MM.1S (cell line): ENCODE results near the gene DENND5B.

ENCODE experiments used
- DNase-seq: peaks from one replicate; pipeline ENCODE4 v3.0.0-alpha.2; 2015
- H2AFZ ChIP-seq: fragments of 300-600 bp; sonication (generic); 2 replicates; pipeline ENCODE4 v1.6.0; 2016; ENCODE audit warnings: antibody characterized with exemption, low read length
- H3F3A ChIP-seq: fragments of 300-600 bp; sonication (generic); 2 replicates; pipeline ENCODE4 v1.6.1; 2016; ENCODE audit warnings: mild to moderate bottlenecking, antibody characterized with exemption, low read length, moderate library complexity, mixed read lengths; ENCODE audit not compliant: insufficient read depth
- H3K27ac ChIP-seq: fragments of 300-600 bp; sonication (generic); 2 replicates; pipeline ENCODE4 v1.5.1; 2016; ENCODE audit warnings: mild to moderate bottlenecking, low read length
- H3K27me3 ChIP-seq: fragments of 300-600 bp; sonication (generic); replicated peaks from 2 replicates; pipeline ENCODE4 v1.6.0; 2016; ENCODE audit warnings: low read length; ENCODE audit not compliant: insufficient read depth
- H3K36me3 ChIP-seq: fragments of 300-600 bp; sonication (generic); replicated peaks from 2 replicates; pipeline ENCODE4 v1.6.1; 2016; ENCODE audit warnings: mild to moderate bottlenecking, low read length, mixed read lengths; ENCODE audit not compliant: insufficient read depth
- H3K4me1 ChIP-seq: fragments of 300-600 bp; sonication (generic); 2 replicates; pipeline ENCODE4 v1.6.1; 2016; ENCODE audit warnings: low read length, mixed read lengths
- H3K4me2 ChIP-seq: fragments of 300-600 bp; sonication (generic); 2 replicates; pipeline ENCODE4 v1.6.0; 2016; ENCODE audit warnings: low read depth, low read length
- H3K4me3 ChIP-seq: fragments of 300-600 bp; sonication (generic); 2 replicates; pipeline ENCODE4 v1.5.1; 2016; ENCODE audit warnings: low read length, mixed read lengths
- H3K79me2 ChIP-seq: fragments of 300-600 bp; sonication (generic); 2 replicates; pipeline ENCODE4 v1.6.1; 2016; ENCODE audit warnings: mixed run types, low read length, mixed read lengths
- H3K9ac ChIP-seq: fragments of 300-600 bp; sonication (generic); 2 replicates; pipeline ENCODE4 v1.6.1; 2016; ENCODE audit warnings: low read length, mixed read lengths
- H3K9me2 ChIP-seq: fragments of 300-600 bp; sonication (generic); replicated peaks from 2 replicates; pipeline ENCODE4 v1.6.1; 2016; ENCODE audit warnings: mild to moderate bottlenecking, low read length, mixed read lengths; ENCODE audit not compliant: insufficient read depth
- H3K9me3 ChIP-seq: fragments of 300-600 bp; sonication (generic); replicated peaks from 2 replicates; pipeline ENCODE4 v1.6.1; 2016; ENCODE audit warnings: mild to moderate bottlenecking, low read length, mixed read lengths; ENCODE audit not compliant: insufficient read depth
- H4K20me1 ChIP-seq: fragments of 300-600 bp; sonication (generic); 2 replicates; pipeline ENCODE4 v1.6.1; 2016; ENCODE audit warnings: mild to moderate bottlenecking, low read length, moderate library complexity, mixed read lengths; ENCODE audit not compliant: insufficient read depth
- CTCF ChIP-seq: fragments of 300-600 bp; sonication (generic); IDR thresholded peaks from 2 replicates; pipeline ENCODE4 v1.5.1; 2016; ENCODE audit warnings: antibody characterized with exemption, low read length, mixed read lengths
- EZH2 ChIP-seq: fragments of 300-600 bp; sonication (generic); optimal IDR thresholded peaks from 2 replicates; pipeline ENCODE3; 2017; ENCODE audit warnings: low read depth, mild to moderate bottlenecking, antibody characterized with exemption, low read length, mixed read lengths
- EZH2phosphoT487 ChIP-seq: fragments of 300-600 bp; sonication (generic); IDR thresholded peaks from 2 replicates; pipeline ENCODE4 v1.6.1; 2018; ENCODE audit warnings: antibody characterized with exemption, low read length

DENND5B gene

GRCh38 chr12:31562594-31563328, 28.2 kb downstream of the DENND5B start:
- Histone ChIP-seq H3K27me3 (no peaks in the 10 kb centered on the region), H3K79me2 (peaks cover 83% of the 10 kb centered on the region), H2AFZ (no peak overlapping the region), H3K4me3 (no peak overlapping the region), H3K9me3 (no peaks in the 10 kb centered on the region), H3K9me2 (no peaks in the 10 kb centered on the region), H3K4me1 (no peaks in the 10 kb centered on the region), H3F3A (no peaks in the 10 kb centered on the region), H3K36me3 (no peaks in the 10 kb centered on the region), H4K20me1 (no peaks in the 10 kb centered on the region), H3K4me2 (no peak overlapping the region), H3K27ac (no peak overlapping the region), H3K9ac (no peak overlapping the region)
- TF ChIP-seq EZH2phosphoT487: no peak
- TF ChIP-seq CTCF: no peak
- no peak for TF ChIP-seq EZH2
- no peak for DNase-seq

- Histone ChIP-seq H3K4me2 (no peak overlapping the region), H3K9me3 (no peaks in the 10 kb centered on the region), H3K9ac (no peak overlapping the region), H3K4me1 (no peaks in the 10 kb centered on the region), H3K79me2 (peaks cover 73% of the 10 kb centered on the region), H2AFZ (no peak overlapping the region), H3K9me2 (no peaks in the 10 kb centered on the region), H3K4me3 (no peak overlapping the region), H4K20me1 (no peaks in the 10 kb centered on the region), H3K27me3 (no peaks in the 10 kb centered on the region), H3F3A (no peaks in the 10 kb centered on the region), H3K36me3 (no peaks in the 10 kb centered on the region), H3K27ac (no peak overlapping the region)
- DNase-seq: no peak
- TF ChIP-seq CTCF (no peak), EZH2phosphoT487 (no peak), EZH2 (no peak)
Measured at GRCh38 chr12:31560516-31560915, 30.4 kb downstream of the DENND5B start.

- no peaks in the 10 kb centered on the region for H3K9me2 ChIP-seq
- no peaks in the 10 kb centered on the region for H3K27me3 ChIP-seq
- H3K4me1 ChIP-seq: no peaks in the 10 kb centered on the region
- H3K9me3 ChIP-seq: no peaks in the 10 kb centered on the region
- H3F3A ChIP-seq: no peaks in the 10 kb centered on the region
- H3K36me3 ChIP-seq: no peaks in the 10 kb centered on the region
- no peak overlapping the region for H3K4me2 ChIP-seq
- TF ChIP-seq EZH2 (no peak), EZH2phosphoT487 (no peak), CTCF (no peak)
- H4K20me1 ChIP-seq: no peaks in the 10 kb centered on the region
- no peak overlapping the region for H2AFZ ChIP-seq
- no peak for DNase-seq
- peaks cover 64% of the 10 kb centered on the region for H3K79me2 ChIP-seq
- no peak overlapping the region for H3K4me3 ChIP-seq
- no peak overlapping the region for H3K9ac ChIP-seq
- no peak overlapping the region for H3K27ac ChIP-seq
Measured at GRCh38 chr12:31558521-31558920, 32.4 kb downstream of the DENND5B start.
